BE2C (cell line): ENCODE results near the gene DUSP10.

ENCODE experiments used
- DNase-seq: peaks from one replicate; pipeline ENCODE4 v3.0.0-alpha.2; 2020
- H3K27me3 ChIP-seq: fragments of 250-450 bp; sonication (Bioruptor Pico); 2 replicates; pipeline ENCODE4 v1.5.1; 2020; ENCODE audit warnings: mild to moderate bottlenecking
- H3K36me3 ChIP-seq: fragments of 250-450 bp; sonication (Bioruptor Pico); 2 replicates; pipeline ENCODE4 v1.5.1; 2020; ENCODE audit warnings: mild to moderate bottlenecking
- H3K4me1 ChIP-seq: fragments of 250-450 bp; sonication (Bioruptor Pico); 2 replicates; pipeline ENCODE4 v1.5.1; 2020
- H3K4me3 ChIP-seq: 2 replicates; pipeline ENCODE4 v1.5.1; 2011; ENCODE audit warnings: low read depth, low read length
- H3K9me3 ChIP-seq: fragments of 250-450 bp; sonication (Bioruptor Pico); 2 replicates; pipeline ENCODE4 v1.5.1; 2020
- TF ChIP-seq, protein P1 (sequence below): IDR thresholded peaks from 2 replicates; pipeline ENCODE4 v1.5.1; 2012; ENCODE audit warnings: mild to moderate bottlenecking, low read depth, low read length

Gene DUSP10

DNA sequence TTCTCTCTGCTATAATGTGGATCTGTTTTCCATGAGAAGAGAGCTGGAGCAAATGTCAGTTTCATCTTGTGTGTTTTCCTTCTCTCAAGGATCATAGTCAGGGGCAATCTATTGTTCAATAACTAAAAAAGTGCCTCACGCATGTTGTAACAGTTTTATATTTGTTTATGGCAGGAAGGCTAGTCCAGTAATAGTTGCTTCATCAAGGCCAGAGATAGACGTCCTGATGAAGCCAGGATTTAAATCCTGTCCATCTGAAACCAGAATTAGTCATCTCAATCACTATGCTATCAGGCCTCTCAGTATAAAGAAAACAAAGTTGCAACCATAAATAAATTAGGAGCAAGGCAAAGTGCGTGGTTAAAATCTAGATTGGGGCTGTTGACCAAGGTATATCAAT lies 30.2 kb upstream of the DUSP10 start:
- Histone ChIP-seq H3K4me1 (no peaks in the 10 kb centered on the region; the same call in 1 of the 2 replicates), H3K27me3 (no peaks in the 10 kb centered on the region), H3K4me3 (no peak overlapping the region), H3K36me3 (no peaks in the 10 kb centered on the region), H3K9me3 (no peaks in the 10 kb centered on the region)
- no peak for DNase-seq
- TF ChIP-seq, protein P1, sequence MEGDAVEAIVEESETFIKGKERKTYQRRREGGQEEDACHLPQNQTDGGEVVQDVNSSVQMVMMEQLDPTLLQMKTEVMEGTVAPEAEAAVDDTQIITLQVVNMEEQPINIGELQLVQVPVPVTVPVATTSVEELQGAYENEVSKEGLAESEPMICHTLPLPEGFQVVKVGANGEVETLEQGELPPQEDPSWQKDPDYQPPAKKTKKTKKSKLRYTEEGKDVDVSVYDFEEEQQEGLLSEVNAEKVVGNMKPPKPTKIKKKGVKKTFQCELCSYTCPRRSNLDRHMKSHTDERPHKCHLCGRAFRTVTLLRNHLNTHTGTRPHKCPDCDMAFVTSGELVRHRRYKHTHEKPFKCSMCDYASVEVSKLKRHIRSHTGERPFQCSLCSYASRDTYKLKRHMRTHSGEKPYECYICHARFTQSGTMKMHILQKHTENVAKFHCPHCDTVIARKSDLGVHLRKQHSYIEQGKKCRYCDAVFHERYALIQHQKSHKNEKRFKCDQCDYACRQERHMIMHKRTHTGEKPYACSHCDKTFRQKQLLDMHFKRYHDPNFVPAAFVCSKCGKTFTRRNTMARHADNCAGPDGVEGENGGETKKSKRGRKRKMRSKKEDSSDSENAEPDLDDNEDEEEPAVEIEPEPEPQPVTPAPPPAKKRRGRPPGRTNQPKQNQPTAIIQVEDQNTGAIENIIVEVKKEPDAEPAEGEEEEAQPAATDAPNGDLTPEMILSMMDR: no peak

DNA sequence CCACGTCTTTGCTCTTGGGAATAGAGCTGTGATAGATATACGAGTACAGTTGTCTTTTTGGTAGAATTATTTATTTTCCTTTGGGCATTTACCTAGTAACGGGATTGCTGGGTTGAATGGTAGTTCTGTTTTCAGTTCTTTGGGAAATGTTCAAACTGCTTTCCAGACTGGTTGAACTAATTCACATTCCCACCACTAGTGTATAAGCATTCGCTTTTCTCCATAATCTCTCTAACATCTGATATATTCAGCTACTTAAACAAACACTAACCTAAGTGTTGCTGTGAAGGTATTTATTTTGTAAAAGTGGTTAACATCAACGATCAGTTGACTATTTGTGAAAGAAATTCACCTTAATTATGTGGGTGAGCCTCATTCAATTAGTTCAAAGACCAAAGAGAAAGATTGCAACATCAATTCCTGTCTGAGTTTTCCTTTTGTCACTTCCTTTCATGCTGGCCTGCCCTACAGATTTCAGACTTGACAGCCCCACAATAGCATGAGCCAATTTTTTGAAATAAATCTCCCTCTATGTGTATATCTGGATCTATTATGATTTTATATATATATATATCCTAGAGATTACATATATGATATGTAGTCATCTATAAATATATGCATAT lies 26.7 kb upstream of the DUSP10 start:
- no peak for DNase-seq
- H3K36me3 ChIP-seq: no peaks in the 10 kb centered on the region
- H3K9me3 ChIP-seq: no peaks in the 10 kb centered on the region
- H3K4me3 ChIP-seq: no peak overlapping the region
- no peaks in the 10 kb centered on the region for H3K27me3 ChIP-seq
- no peaks in the 10 kb centered on the region for H3K4me1 ChIP-seq
- TF ChIP-seq, protein P1: no peak

DNA sequence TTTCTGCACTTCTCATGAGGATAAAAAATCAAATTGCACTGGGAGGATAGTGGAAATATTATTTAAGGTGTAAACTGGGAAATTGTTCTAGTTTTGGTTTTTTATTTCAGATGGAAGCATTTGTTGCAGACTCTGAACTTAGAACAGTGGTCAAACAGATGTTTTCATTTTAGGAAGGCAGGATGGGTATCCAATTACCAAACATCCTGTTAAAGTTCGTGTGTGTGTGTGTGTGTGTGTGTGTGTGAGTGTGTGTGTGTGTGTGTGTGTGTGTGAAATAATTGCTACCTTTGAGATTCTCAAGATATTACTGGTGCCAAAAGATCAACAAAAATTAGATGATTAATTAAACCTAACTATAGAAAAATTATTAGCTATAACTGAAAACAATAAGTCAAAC lies 24.3 kb upstream of the DUSP10 start:
- Histone ChIP-seq H3K36me3 (no peaks in the 10 kb centered on the region), H3K4me3 (no peak overlapping the region), H3K9me3 (no peaks in the 10 kb centered on the region), H3K27me3 (no peaks in the 10 kb centered on the region), H3K4me1 (no peaks in the 10 kb centered on the region)
- TF ChIP-seq, protein P1: no peak
- DNase-seq: no peak

DNA sequence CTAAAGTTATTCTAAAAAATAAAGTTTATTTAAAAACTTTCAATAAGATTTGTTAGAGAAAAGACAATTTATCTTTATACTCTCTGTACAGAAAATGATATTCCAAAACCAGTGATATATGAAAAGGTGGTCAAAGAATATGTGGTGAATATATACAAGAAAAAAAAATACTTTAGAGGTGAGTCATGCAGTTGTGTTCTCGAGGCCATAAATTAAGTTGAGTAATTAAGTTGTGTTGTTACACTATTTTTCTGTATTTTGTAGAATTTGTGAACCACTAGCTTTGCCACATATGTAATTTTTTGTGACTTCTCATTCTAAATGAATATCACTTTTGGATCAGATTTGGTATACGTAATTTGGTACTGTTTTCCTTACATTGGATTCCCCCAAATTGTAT lies 23.6 kb upstream of the DUSP10 start:
- no peaks in the 10 kb centered on the region for H3K4me1 ChIP-seq
- H3K9me3 ChIP-seq: no peaks in the 10 kb centered on the region
- H3K27me3 ChIP-seq: no peaks in the 10 kb centered on the region
- TF ChIP-seq, protein P1: no peak
- H3K4me3 ChIP-seq: no peak overlapping the region
- no peak for DNase-seq
- H3K36me3 ChIP-seq: no peaks in the 10 kb centered on the region

DNA sequence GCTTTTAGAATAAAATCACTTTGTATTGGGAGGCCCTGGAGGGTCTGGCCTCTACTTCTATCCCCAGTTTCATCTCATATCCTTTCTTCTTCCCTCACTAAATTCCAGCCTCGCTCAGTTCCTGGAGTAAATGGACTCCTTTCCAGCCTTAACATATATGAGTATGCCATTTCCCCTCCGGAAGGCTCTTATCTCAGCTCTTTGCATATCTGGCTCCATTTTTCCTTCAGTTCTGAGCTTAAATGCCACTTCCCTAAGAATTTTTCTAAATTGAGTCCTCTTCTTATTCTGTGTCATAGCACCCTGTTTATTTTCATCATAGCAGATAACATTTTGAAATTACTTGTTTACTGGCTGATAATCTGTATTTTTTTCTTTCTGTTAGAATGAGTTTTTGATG lies 20.2 kb upstream of the DUSP10 start:
- Histone ChIP-seq H3K9me3 (no peaks in the 10 kb centered on the region), H3K36me3 (no peaks in the 10 kb centered on the region), H3K4me3 (no peak overlapping the region), H3K27me3 (no peaks in the 10 kb centered on the region), H3K4me1 (no peaks in the 10 kb centered on the region)
- DNase-seq: no peak
- TF ChIP-seq, protein P1: no peak

DNA sequence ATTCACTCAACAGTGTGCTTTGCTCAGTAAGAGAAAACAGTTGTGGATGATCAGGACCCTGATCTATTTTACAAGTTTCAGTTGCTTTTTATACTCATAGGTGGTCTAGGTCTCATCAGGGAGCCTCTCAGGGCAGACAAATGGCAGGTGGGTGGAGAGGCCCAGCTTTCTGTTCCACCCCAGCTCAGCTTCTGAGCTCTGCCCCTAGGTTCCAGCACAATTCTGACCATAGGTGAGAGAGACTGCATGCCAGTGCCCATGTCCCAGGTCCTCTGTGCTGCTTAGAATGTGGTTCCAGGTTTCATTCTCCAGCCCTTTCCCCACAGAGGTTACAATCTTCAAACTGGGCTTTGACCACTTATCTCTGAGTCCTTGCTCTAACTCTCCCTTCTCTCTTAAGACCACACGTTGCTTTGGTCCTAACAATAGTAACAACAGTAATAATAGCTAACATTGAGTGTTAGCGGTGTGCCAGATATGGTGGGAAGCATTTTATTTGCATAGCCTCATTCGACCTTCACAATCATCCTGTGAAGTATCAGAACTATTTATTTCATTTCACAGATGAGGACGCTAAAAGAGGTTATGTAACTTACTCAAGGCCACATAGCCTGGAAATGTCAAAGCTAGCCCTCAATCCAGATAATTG lies 19.6 kb upstream of the DUSP10 start:
- no peak overlapping the region for H3K4me3 ChIP-seq
- no peaks in the 10 kb centered on the region for H3K9me3 ChIP-seq
- H3K36me3 ChIP-seq: no peaks in the 10 kb centered on the region
- no peaks in the 10 kb centered on the region for H3K27me3 ChIP-seq
- no peaks in the 10 kb centered on the region for H3K4me1 ChIP-seq
- DNase-seq: no peak
- TF ChIP-seq, protein P1: no peak
